ENCODE results near the gene DIPK2A.
A peak's percentile ranks its signal among the peaks of the same experiment; 100 is the strongest.

The DIPK2A gene

DNA sequence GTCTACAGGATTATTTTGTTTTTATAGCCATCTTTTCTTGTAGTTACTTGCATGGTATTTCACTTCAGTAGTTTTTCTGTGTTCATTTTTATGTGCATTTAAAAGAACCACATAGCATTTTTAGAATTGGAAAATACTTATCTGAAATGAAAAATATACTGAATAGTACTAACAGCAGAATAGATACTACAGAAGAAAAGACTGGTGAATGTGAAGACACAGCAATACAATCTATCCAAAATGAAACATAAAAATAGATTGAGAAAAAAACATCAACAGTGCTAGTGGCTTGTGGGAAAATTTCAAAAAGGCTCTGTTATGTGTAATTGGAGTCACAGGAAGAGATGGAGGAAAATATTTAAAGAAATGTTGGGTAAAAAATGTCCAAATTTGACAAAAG lies 12.7 kb upstream of the DIPK2A start:
- TF ChIP-seq CTCF (IDR thresholded peaks at IDR 0.05; ENCODE audit: low read depth, low read length) = no peak
- no peak overlapping the region for H3K4me3 ChIP-seq (replicated peaks in 1 of 2; ENCODE audit: low read depth in 2 of 2, low read length in 2 of 2)
- no peak for DNase-seq (ENCODE audit: low read depth in 2 of 2)

GRCh38 chr3:143961342-143961741 lies 10.3 kb upstream of the DIPK2A start:
- no peak for DNase-seq (ENCODE audit: low read depth in 2 of 2)
- no peak overlapping the region for H3K4me3 ChIP-seq (replicated peaks in 1 of 2; ENCODE audit: low read depth in 2 of 2, low read length in 2 of 2)
- no peak for TF ChIP-seq CTCF (IDR thresholded peaks at IDR 0.05; ENCODE audit: low read depth, low read length)

- peak in 1 of 2 donors; percentile 67 for DNase-seq (ENCODE audit: low read depth in 2 of 2)
- H3K4me3 ChIP-seq (replicated peaks in 1 of 2; ENCODE audit: low read depth in 2 of 2, low read length in 2 of 2) = no peak overlapping the region
- TF ChIP-seq CTCF (IDR thresholded peaks at IDR 0.05; ENCODE audit: low read depth, low read length) = no peak
These were observed 7.7 kb upstream of the DIPK2A start for GRCh38 chr3:143963946-143964345.

GRCh38 chr3:143970773-143971358 lies 757 bp upstream of the DIPK2A start:
- no peak for TF ChIP-seq CTCF (IDR thresholded peaks at IDR 0.05; ENCODE audit: low read depth, low read length)
- peak overlapping the region; percentile 76 to 99 for H3K4me3 ChIP-seq (replicated peaks in 1 of 2; ENCODE audit: low read depth in 2 of 2, low read length in 2 of 2)
- DNase-seq (ENCODE audit: low read depth in 2 of 2) = peak in 1 of 2 donors; percentile 62

GRCh38 chr3:143972155-143972504 lies 507 bp downstream of the DIPK2A start:
- peak in 1 of 2 donors; percentile 73 for DNase-seq (ENCODE audit: low read depth in 2 of 2)
- peak overlapping the region; percentile 76 to 99 for H3K4me3 ChIP-seq (replicated peaks in 1 of 2; ENCODE audit: low read depth in 2 of 2, low read length in 2 of 2)

GRCh38 chr3:143972505-143973258 lies 1.1 kb downstream of the DIPK2A start:
- peak; percentile 52 for TF ChIP-seq CTCF (IDR thresholded peaks at IDR 0.05; ENCODE audit: low read depth, low read length)
- DNase-seq (ENCODE audit: low read depth in 2 of 2) = peak in 1 of 2 donors; percentile 76
- peak overlapping the region; percentile 76 to 99 for H3K4me3 ChIP-seq (replicated peaks in 1 of 2; ENCODE audit: low read depth in 2 of 2, low read length in 2 of 2)

More at GRCh38 chr3:143972155-143972504, 507 bp downstream of the DIPK2A start:
- no peak for TF ChIP-seq CTCF (IDR thresholded peaks at IDR 0.05; ENCODE audit: low read depth, low read length)

Data from cardiac fibroblast (primary cell).